Activated naive CD4-positive, alpha-beta T cell (primary cell): ENCODE data around the gene BMERB1.
"Not testable (repeated sequence)": the region's sequence is repeated elsewhere in the genome, so short reads cannot be mapped to it uniquely, and the experiment has no call there.

Experiments used
- DNase-seq, 4 experiments: peaks; one replicate each; lab custom pipeline; 2025; lab: John Stamatoyannopoulos, UW

BMERB1 gene

DNA sequence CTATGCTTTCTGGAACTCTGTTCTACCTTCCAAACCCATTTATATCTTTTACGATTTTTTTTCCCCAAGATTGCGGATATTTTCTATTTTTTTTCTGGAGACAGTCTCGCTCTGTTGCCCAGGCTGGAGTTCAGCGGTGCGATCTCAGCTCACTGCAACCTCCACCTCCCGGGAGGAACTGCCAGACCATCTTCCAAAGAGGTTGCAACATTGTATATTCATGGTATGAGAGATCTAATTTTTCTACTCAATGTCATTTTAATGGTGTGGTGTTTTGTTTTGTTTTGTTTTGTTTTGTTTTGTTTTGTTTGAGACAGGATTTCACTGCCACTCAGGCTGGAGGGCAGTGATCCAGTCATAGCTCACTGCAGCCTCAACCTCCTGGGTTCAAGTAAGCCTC is 8.5 kb upstream of the BMERB1 start:
- no peak for DNase-seq

DNA sequence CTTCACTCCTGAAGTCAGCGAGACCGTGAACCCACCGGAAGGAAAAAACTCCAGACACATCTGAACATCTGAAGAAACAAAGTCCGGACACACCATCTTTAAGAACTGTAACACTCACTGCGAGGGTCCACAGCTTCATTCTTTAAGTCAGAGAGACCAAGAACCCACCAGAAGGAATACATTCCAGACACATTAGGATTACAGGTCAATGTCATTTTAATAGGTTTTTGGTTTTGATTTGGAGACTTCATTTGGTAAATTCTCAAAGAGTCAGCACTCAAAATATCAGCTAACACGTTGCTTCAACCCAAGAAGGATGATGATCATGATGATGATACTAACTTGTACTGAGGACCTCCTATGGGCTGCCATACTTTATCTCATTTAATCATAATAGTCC is 7.6 kb upstream of the BMERB1 start:
- DNase-seq: no peak

- peak in 3 of 4 experiments; percentile 1 to 48 (median 42) for DNase-seq
Observed at GRCh38 chr16:15427648-15428239, 6.6 kb upstream of the BMERB1 start.

DNA sequence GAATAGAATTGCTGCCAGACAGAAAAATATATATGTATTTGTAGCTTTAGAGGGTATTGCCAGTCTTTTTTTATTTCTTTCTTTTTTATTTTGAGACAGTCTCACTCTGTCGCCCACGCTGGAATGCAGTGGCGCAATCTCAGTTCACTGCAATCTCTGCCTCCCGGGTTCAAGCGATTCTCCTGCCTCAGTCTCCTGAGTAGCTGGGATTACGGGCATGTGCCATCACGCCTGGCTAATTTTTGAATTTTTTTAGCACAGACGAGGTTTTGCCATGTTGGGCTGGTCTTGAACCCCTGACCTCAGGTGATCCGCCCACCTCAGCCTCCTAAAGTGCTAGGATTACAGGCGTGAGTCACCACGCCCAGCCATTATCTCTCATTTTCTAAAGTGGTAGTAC is 3.5 kb upstream of the BMERB1 start:
- not testable (repeated sequence) for DNase-seq

- DNase-seq: no peak
Observed at GRCh38 chr16:15434079-15434424, 336 bp upstream of the BMERB1 start.

- no peak for DNase-seq
Observed at GRCh38 chr16:15435216-15435864, 952 bp downstream of the BMERB1 start.

GRCh38 chr16:15439102-15439501 is 4.7 kb downstream of the BMERB1 start:
- no peak for DNase-seq

DNA sequence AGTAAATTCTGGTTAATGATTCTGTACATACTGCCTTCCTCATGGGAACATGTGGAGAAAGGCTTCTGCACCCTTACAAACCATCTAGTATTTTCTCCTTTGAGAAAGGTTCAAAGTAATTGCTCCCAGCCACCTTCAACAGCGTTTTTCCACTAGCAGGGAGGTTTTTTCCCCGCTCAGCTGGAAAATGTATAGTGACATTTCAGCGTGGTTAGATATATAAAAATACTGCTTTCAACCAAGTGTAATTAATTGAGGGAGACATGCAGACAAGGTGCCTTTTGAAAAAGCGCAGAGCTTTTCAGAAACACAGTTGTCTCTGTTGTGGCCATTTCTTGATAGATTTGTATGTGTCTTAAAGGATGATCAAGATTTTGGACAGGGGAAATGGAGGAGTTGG is 5.1 kb downstream of the BMERB1 start:
- DNase-seq: no peak

DNA sequence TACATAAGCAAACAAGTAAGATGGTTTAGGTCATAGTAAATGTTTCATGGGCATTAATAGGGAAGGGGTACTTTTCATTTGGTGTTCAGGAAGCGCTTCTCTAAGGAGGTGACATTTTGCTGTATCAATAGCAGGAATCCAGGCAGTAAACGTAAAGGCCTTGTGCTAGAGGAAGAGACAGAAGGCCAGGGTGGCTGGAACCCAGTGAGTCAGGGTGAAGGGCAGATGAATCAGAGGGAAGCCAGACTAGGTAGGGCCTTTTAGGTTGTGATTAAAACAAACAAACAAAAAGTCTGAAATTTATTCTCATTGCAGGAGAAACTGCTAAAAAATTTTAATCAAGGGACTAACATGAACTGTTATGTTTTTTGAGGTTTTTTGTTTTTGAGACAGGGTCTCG is 6.5 kb downstream of the BMERB1 start:
- no peak for DNase-seq

DNA sequence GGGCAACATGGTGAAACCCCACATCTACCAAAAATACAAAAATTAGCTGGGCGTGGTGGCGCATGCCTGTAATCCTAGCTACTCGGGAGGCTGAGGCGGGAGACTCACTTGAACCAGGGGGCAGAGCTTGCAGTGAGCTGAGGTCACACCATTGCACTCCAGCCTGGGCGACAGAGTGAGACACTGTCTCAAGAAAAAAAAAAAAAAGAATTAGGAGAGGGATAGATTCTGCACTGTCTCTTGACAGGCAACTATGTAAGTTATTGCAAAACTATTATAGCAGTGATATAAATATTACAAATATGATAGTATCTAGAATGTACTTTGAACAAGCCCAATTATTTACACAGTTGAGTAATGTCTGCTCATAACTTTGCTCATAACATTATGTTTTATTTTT is 7.8 kb downstream of the BMERB1 start:
- DNase-seq: not testable (repeated sequence)

DNA sequence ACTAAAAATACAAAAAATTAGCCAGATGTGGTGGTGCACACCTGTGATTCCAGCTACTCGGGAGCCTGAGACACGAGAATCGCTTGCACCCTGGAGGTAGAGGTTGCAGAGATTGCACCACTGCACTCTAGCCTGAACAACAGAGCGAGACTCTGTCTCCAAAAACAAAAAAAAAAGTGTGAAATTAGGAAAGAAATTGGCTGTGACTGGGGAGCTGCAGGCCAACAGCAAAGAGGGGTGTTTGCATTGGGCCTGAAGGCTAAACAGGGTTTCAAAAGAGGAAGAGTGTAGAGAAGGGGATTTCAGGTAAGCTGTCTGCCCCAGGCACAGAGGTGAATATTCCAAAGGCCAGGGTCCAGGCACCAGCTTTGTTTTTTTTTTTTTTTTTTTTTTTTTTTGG is 9.4 kb downstream of the BMERB1 start:
- no peak for DNase-seq

GRCh38 chr16:15444264-15444663 is 9.9 kb downstream of the BMERB1 start:
- no peak for DNase-seq

GRCh38 chr16:15445450-15445849 is 11.1 kb downstream of the BMERB1 start:
- DNase-seq: no peak

DNA sequence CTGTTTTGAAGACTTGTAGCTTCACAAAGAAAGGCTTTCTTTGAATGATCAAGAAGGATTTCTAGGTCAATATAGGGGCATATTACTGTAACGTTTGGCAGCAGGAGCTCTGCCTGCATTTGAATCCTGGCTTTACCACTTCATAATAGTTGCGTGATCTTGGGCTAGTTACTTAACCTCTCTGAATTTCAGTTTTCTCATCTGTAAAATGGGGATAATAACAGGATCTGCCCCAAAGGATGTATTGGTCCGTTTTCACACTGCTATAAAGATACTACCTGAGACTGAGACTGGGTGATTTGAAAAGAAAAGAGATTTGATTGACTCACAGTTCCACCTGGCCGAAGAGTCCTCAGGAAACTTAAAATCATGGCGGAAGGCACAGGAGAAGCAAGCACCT is 12.5 kb downstream of the BMERB1 start:
- no peak for DNase-seq

- DNase-seq: no peak
Observed at GRCh38 chr16:15450624-15451023, 16.2 kb downstream of the BMERB1 start.

- DNase-seq: no peak
Observed at GRCh38 chr16:15451098-15451731, 16.8 kb downstream of the BMERB1 start.

- DNase-seq: no peak
Observed at GRCh38 chr16:15452246-15452855, 18.0 kb downstream of the BMERB1 start.

DNA sequence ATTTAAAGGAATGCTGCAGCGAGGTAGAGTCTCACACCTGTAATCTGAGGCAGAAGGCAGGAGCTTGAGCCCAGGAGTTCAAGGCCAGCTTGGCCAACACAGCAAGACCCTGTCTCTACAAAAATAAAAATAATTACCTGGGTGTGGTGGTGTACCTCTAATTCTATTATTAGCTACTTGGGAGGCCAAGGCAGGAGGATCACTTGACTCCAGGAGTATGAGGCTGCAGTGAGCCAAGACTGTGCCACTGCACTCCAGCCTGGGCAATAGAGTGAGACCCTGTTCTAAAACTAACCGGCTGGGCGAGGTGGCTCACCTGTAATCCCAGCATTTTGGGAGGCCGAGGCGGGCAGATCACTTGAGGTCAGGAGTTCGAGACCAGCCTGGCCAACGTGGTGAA is 18.9 kb downstream of the BMERB1 start:
- DNase-seq: not testable (repeated sequence)

GRCh38 chr16:15454933-15455332 is 20.5 kb downstream of the BMERB1 start:
- DNase-seq: not testable (repeated sequence)

DNA sequence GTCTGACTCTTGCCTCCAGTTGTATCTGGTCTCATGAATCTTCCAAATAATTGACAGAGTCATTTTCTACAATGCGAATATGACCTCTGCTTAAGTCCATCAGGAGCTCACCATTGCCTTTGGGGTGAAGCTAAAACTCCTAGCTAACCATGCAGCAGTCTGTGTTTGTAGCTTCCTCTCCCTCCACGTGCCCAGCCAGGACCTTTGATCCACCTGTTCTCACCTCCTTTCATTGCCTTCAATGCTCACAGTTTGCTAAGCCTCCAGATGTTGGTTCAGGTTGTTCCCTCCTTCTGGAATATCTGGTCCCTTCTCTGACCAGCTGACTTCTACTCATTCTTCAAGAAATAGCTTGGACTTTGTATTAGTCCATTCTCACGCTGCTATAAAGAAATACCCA is 23.0 kb downstream of the BMERB1 start:
- DNase-seq: no peak

- DNase-seq: no peak
Observed at GRCh38 chr16:15457958-15458357, 23.6 kb downstream of the BMERB1 start.

GRCh38 chr16:15459791-15460190 is 25.4 kb downstream of the BMERB1 start:
- DNase-seq: no peak

GRCh38 chr16:15460601-15461000 is 26.2 kb downstream of the BMERB1 start:
- DNase-seq: no peak
